Lower leg skin (tissue), 3 donors: ENCODE data around the gene PIGN.

Experiments used
- POLR2A ChIP-seq, 2 donors: fragments of 450-650 bp; IDR thresholded peaks; one replicate each; pipeline ENCODE4 v1.6.1; 2016 to 2017; ENCODE audit warnings: antibody characterized with exemption in 2 of 2, mild to moderate bottlenecking in 1 of 2, moderate library complexity in 1 of 2
- TF ChIP-seq, protein P1 (sequence below), 3 donors: fragments of 450-650 bp; IDR thresholded peaks; one replicate each; pipeline ENCODE4 v1.5.1; 2016; ENCODE audit warnings: antibody characterized with exemption in 3 of 3, mild to moderate bottlenecking in 3 of 3, moderate library complexity in 2 of 3

GRCh38 chr18:62236252-62236651 is 49.4 kb upstream of the PIGN start:
- TF ChIP-seq, protein P1, sequence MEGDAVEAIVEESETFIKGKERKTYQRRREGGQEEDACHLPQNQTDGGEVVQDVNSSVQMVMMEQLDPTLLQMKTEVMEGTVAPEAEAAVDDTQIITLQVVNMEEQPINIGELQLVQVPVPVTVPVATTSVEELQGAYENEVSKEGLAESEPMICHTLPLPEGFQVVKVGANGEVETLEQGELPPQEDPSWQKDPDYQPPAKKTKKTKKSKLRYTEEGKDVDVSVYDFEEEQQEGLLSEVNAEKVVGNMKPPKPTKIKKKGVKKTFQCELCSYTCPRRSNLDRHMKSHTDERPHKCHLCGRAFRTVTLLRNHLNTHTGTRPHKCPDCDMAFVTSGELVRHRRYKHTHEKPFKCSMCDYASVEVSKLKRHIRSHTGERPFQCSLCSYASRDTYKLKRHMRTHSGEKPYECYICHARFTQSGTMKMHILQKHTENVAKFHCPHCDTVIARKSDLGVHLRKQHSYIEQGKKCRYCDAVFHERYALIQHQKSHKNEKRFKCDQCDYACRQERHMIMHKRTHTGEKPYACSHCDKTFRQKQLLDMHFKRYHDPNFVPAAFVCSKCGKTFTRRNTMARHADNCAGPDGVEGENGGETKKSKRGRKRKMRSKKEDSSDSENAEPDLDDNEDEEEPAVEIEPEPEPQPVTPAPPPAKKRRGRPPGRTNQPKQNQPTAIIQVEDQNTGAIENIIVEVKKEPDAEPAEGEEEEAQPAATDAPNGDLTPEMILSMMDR (IDR thresholded peaks at IDR 0.05), result no peak
- TF ChIP-seq POLR2A (IDR thresholded peaks at IDR 0.05), result no peak
